A673 (cell line): ENCODE data around the gene UNC13D. TPM values are rescaled to one million over a fixed set of nuclear protein-coding genes. Genes with fewer than 3 reads are reported as not detected.
"Not testable (repeated sequence)": the region's sequence is repeated elsewhere in the genome, so short reads cannot be mapped to it uniquely, and the experiment has no call there.

Source experiments
- BruUV-seq: library from RNA; stranded (reverse); fragments of 400-500 nt; replicated peaks from 2 replicates; lab custom pipeline; 2021; lab: Mats Ljungman, UMichigan
- CTCF ChIA-PET: fragments of 300-600 bp; sonication (Branson Sonifier 250); formaldehyde crosslinking; loops from one replicate; lab custom pipeline; 2022; ENCODE audit warnings: antibody characterized with exemption; lab: Charles Lee
- POLR2A ChIA-PET: fragments of 300-600 bp; sonication (Branson Sonifier 250); formaldehyde crosslinking; loops from one replicate; lab custom pipeline; 2022; ENCODE audit warnings: antibody characterized with exemption; ENCODE audit not compliant: low non-redundant PET; lab: Charles Lee
- DNase-seq: peaks from one replicate; pipeline ENCODE4 v3.0.0-alpha.2; 2015; ENCODE audit warnings: low spot score
- H3K27ac ChIP-seq: fragments of 200-600 bp; sonication (generic); 2 replicates; pipeline ENCODE4 v1.5.1; 2016; ENCODE audit warnings: mixed run types, low read depth, mild to moderate bottlenecking, mixed read lengths, antibody characterized with exemption, low read length; ENCODE audit not compliant: poor library complexity, severe bottlenecking
- H3K27me3 ChIP-seq: fragments of 200-600 bp; sonication (generic); replicated peaks from 2 replicates; pipeline ENCODE4 v1.6.1; 2017; ENCODE audit warnings: mixed run types, low read depth, mild to moderate bottlenecking, mixed read lengths, antibody characterized with exemption, low read length; ENCODE audit not compliant: insufficient read depth, poor library complexity
- H3K36me3 ChIP-seq: fragments of 200-600 bp; sonication (generic); 2 replicates; pipeline ENCODE4 v1.6.1; 2016; ENCODE audit warnings: mixed run types, mild to moderate bottlenecking, mixed read lengths, antibody characterized with exemption, low read length; ENCODE audit not compliant: insufficient read depth, poor library complexity, severe bottlenecking
- H3K4me1 ChIP-seq: fragments of 200-600 bp; sonication (generic); 2 replicates; pipeline ENCODE4 v1.6.1; 2017; ENCODE audit warnings: mixed run types, mild to moderate bottlenecking, mixed read lengths, antibody characterized with exemption, low read length; ENCODE audit not compliant: insufficient read depth, poor library complexity, severe bottlenecking
- H3K4me3 ChIP-seq: fragments of 200-600 bp; sonication (generic); 2 replicates; pipeline ENCODE4 v1.5.1; 2016; ENCODE audit warnings: low read depth, mixed run types, mild to moderate bottlenecking, mixed read lengths, low read length; ENCODE audit not compliant: poor library complexity, severe bottlenecking
- H3K9me3 ChIP-seq: fragments of 200-600 bp; sonication (generic); 2 replicates; pipeline ENCODE4 v1.6.1; 2016; ENCODE audit warnings: mixed run types, low read depth, mild to moderate bottlenecking, mixed read lengths, antibody characterized with exemption, low read length; ENCODE audit not compliant: poor library complexity, severe bottlenecking
- CTCF ChIP-seq: fragments of 300-800, 200-600 bp; sonication (generic); conservative IDR thresholded peaks from 2 replicates; pipeline ENCODE4 v1.5.1; 2017; ENCODE audit warnings: low read depth, mild to moderate bottlenecking, antibody characterized with exemption, low read length, moderate library complexity, mixed read lengths
- EZH2 ChIP-seq: fragments of 200-600 bp; sonication (generic); IDR thresholded peaks from 2 replicates; pipeline ENCODE4 v1.6.1; 2017; ENCODE audit warnings: borderline replicate concordance, low read depth, mild to moderate bottlenecking, mixed read lengths, antibody characterized with exemption, low read length; ENCODE audit not compliant: poor library complexity, severe bottlenecking
- intact Hi-C: fragments of 100-400 bp; cut with micrococcal nuclease; formaldehyde crosslinking; loops from one replicate; pipeline ENCODE4 v1.10.0; 2022; ENCODE audit not compliant: unreplicated experiment
- total RNA-seq: library from RNA; stranded (reverse); gene quantifications from 2 replicates; pipeline ENCODE4 v1.2.3, GENCODE V29; 2021

Gene UNC13D
- total RNA-seq, 1 experiment from 2014 or later: 0.37 TPM

DNA sequence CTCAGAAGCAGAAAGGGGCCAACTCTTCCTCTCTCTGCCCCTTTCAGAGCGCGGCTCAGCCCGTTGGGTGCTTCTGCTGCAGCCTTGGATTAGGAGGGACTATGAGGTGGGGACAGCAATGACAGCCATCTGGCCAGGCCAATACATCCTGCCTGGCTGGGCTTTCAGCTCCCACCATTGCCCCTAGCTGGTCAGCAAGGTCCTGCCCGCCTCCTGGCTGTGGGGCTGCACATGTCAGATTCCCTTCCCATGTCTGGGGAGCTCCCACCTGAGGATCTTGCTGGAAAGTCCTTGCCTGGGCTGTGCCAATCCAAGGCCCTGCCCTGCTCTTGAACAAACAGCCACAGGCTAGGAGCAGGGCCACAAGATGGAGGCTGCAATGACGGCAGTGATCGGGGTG, 44.3 kb upstream of the UNC13D start:
- Histone ChIP-seq H3K36me3 (peaks cover 21% of the 10 kb centered on the region), H3K4me3 (no peak overlapping the region), H3K27ac (no peak overlapping the region), H3K9me3 (no peaks in the 10 kb centered on the region), H3K4me1 (no peaks in the 10 kb centered on the region), H3K27me3 (no peaks in the 10 kb centered on the region)
- ChIA-PET CTCF (interaction anchor here (0.6 kb wide), 1 partner anchor 117 kb away, joined by 11 read pairs; no protein-coding TSS in a partner anchor), POLR2A (no interaction called here)
- no peak for TF ChIP-seq EZH2
- no peak for TF ChIP-seq CTCF
- intact Hi-C loops: no loop called here
- no peak for DNase-seq
- no TSS peak for BruUV-seq

DNA sequence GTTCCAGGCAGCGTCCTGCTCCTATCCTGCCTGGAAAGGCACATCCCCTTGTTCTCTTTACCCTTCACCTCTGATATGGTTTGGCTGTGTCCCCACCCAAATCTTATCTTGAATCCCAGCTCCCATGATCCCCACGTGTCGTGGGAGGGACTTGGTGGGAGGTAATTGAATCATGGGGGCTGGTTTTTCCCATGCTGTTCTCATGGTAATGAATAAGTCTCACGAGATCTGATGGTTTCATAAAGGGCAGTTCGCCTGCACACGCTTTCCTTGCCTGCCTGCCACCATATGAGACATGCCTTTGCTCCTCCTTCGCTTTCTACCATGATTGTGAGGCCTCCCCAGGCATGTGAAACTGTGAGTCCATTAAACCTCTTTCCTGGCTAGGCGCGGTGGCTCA, 41.7 kb upstream of the UNC13D start:
- DNase-seq, H3K9me3 ChIP-seq, H3K4me3 ChIP-seq, H3K4me1 ChIP-seq, H3K27me3 ChIP-seq, CTCF ChIA-PET, BruUV-seq, POLR2A ChIA-PET, intact Hi-C loops, H3K27ac ChIP-seq, H3K36me3 ChIP-seq: not testable (repeated sequence)

- no peaks in the 10 kb centered on the region for H3K9me3 ChIP-seq
- BruUV-seq: no TSS peak
- no peaks in the 10 kb centered on the region for H3K27me3 ChIP-seq
- H3K27ac ChIP-seq: no peak overlapping the region
- H3K36me3 ChIP-seq: peaks cover under 1% of the 10 kb centered on the region
- ChIA-PET CTCF (no interaction called here), POLR2A (no interaction called here)
- no peak for DNase-seq
- intact Hi-C loops: no loop called here
- H3K4me1 ChIP-seq: no peaks in the 10 kb centered on the region
- no peak for TF ChIP-seq CTCF
- no peak for TF ChIP-seq EZH2
- no peak overlapping the region for H3K4me3 ChIP-seq
Measured at GRCh38 chr17:75885431-75885830, 41.2 kb upstream of the UNC13D start.
